GM12892 (cell line): ENCODE results near the gene CBFA2T2.

Source experiments
- DNase-seq: peaks from one replicate; pipeline ENCODE4 v3.0.0; 2011; ENCODE audit not compliant: insufficient read length
- FAIRE-seq: peaks from 2 replicates; lab custom pipeline; 2011; peaks lifted over from hg19 to GRCh38; lab: Jason Lieb, UNC
- POLR2A ChIP-seq: IDR thresholded peaks from 2 replicates; pipeline ENCODE4 v1.6.1; 2011; ENCODE audit warnings: low read depth, low read length, control low read depth
- POLR2AphosphoS5 ChIP-seq: IDR thresholded peaks from 2 replicates; pipeline ENCODE4 v1.6.1; 2011; ENCODE audit warnings: low read depth, low read length, control low read depth
- TAF1 ChIP-seq: IDR thresholded peaks from 2 replicates; pipeline ENCODE4 v1.6.1; 2011; ENCODE audit warnings: low read depth, mild to moderate bottlenecking, control low read depth, low read length, borderline replicate concordance

Gene CBFA2T2

DNA sequence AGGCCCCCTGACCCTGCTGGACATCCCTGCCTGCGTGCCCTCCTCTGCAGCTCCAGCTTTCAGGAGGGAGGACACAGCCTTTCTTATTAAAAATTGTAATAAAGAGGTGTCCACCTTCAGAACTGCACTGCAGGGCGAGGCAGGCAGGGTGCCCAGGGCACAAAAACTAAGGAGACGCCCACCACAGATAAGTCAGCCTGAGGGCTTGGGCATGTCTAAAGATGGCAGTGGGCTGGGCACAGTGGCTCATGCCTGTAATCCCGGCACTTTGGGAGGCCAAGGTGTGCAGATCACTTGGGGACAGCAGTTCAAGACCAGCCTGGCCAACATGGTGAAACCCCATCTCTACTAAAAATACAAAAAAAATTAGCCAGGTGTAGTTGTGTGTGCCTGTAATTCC is 165.3 kb downstream of the CBFA2T2 start:
- no peak for FAIRE-seq

GRCh38 chr20:33656010-33656782 is 166.3 kb downstream of the CBFA2T2 start:
- no peak for DNase-seq
- no peak for FAIRE-seq

More for the DNA sequence above, 165.3 kb downstream of the CBFA2T2 start:
- TF ChIP-seq POLR2AphosphoS5 (no peak), POLR2A (no peak), TAF1 (no peak)
- no peak for DNase-seq

DNA sequence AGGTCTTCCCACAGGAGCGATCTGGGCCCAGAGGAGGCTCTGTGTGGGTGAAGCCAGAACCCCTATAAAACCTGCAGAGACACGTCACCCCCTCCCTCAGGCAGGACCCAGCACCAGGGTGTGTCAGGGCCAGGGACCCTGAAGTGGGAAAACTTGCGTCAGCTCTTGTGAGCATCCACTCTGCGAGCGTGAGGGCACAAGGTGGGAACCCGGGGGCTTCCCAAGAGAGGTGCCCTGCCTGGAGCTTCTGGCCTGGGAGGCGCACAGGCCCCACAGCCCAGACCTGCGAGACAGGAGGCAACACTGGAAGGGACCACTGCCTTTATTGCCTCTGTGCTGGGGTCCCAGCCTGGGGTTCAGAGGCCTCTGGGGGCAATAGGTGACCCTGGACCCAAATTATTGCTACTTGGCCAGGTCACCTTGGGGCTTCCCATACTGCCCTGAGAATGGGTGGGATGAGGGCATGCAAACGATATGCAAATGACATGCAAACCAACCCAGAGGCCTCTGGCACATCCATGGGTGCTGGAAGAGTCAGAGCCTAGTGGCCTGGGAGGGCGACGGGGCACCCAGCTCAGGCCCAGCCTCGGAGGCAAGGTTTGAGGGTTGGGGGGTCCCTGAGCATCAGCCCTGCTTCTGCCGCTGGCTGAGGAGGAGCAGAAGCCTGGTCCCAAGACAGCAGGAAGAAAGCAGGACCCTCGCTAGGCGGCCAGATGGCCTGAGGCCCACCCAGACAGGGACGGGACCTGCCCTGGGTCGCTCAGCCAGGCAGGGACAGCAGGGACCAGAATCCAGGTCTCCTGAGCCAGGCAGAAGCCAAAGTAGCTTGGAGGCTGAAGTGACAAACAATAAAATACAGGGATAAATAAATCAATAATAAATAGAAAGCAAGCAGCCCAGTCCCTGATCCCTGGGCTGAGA is 167.1 kb downstream of the CBFA2T2 start:
- TF ChIP-seq TAF1 = no peak
- no peak for TF ChIP-seq POLR2AphosphoS5
- no peak for TF ChIP-seq POLR2A
- DNase-seq = no peak
- FAIRE-seq = no peak

More at GRCh38 chr20:33656010-33656782, 166.3 kb downstream of the CBFA2T2 start:
- TF ChIP-seq TAF1 (no peak), POLR2A (no peak), POLR2AphosphoS5 (no peak)

GRCh38 chr20:33657704-33658095 is 167.8 kb downstream of the CBFA2T2 start:
- DNase-seq (no peak), FAIRE-seq (no peak)
- TF ChIP-seq POLR2A = no peak
- TF ChIP-seq POLR2AphosphoS5 = no peak
- no peak for TF ChIP-seq TAF1

GRCh38 chr20:33658510-33658909 is 168.6 kb downstream of the CBFA2T2 start:
- TF ChIP-seq POLR2A (no peak), POLR2AphosphoS5 (no peak), TAF1 (no peak)
- FAIRE-seq = no peak
- DNase-seq = no peak

GRCh38 chr20:33658929-33659328 is 169.0 kb downstream of the CBFA2T2 start:
- FAIRE-seq (no peak), DNase-seq (no peak)
- TF ChIP-seq POLR2AphosphoS5 = no peak
- no peak for TF ChIP-seq POLR2A
- no peak for TF ChIP-seq TAF1

DNA sequence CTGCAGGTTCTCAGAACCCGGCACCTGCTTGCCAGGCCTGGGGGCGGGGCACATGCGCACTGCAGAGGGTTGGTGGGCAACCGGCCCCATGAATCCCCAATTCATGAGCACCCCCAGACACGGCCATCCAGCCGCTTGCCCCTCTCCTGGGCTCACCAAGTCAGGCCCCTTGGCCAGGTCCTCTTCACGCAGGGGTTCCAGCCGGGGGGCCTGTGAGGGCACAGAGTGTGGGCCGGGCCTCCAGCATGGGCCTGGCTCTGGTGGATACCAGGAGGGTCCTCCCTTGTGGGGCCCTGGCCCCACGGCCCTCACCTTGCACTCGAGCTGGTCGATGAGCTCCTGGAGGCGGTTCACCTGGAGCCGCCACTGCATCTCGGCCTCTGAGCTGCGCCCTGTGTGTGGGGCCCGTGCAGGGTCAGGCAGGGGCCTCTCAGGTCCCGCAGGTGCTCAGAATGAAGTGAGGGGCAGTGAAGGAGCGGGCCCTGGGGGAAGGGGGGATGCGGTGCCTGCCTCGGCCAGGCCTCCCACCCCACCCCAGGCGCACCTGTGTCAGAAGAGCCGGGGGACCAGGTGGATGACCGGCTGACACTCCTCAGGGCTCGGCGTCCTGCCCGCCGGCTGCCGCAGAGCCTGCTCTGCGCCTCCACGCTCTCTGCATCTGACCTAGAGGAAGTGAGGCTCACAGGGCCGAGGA is 169.6 kb downstream of the CBFA2T2 start:
- DNase-seq = no peak
- TF ChIP-seq TAF1 = no peak
- TF ChIP-seq POLR2A = no peak
- no peak for TF ChIP-seq POLR2AphosphoS5
- FAIRE-seq = no peak

GRCh38 chr20:33660035-33660684 is 170.3 kb downstream of the CBFA2T2 start:
- TF ChIP-seq POLR2A = no peak
- TF ChIP-seq TAF1 = no peak
- TF ChIP-seq POLR2AphosphoS5 = no peak
- no peak for FAIRE-seq
- no peak for DNase-seq

DNA sequence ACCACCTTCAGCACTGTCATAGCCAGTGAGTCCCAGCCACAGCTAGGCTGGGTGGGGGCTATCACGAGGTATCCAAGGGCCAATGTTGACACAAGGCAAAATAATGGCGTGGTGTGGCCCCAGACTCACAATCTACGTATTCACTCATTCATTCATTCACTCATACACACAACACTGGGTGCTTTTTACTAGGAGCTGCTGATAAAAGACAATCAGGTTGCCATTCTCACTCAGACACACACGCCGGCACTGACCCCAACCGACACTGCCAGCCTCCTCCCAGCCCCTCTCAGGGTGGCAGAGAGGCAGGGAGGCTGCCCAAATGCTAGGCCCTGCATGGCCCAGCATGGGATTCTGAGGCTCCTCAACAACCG is 170.8 kb downstream of the CBFA2T2 start:
- TF ChIP-seq POLR2AphosphoS5 = no peak
- no peak for TF ChIP-seq TAF1
- no peak for TF ChIP-seq POLR2A
- FAIRE-seq (no peak), DNase-seq (no peak)

GRCh38 chr20:33662172-33662571 is 172.3 kb downstream of the CBFA2T2 start, which contains the start of gene C20orf144:
C20orf144 (plus strand) TSS chr20:33662327; CDS start chr20:33662346, 19 bp downstream.
- TF ChIP-seq POLR2AphosphoS5 = no peak
- no peak for TF ChIP-seq POLR2A
- TF ChIP-seq TAF1 = no peak
- FAIRE-seq = no peak
- DNase-seq = no peak
